ENCODE data around the gene NRCAM.

DNA sequence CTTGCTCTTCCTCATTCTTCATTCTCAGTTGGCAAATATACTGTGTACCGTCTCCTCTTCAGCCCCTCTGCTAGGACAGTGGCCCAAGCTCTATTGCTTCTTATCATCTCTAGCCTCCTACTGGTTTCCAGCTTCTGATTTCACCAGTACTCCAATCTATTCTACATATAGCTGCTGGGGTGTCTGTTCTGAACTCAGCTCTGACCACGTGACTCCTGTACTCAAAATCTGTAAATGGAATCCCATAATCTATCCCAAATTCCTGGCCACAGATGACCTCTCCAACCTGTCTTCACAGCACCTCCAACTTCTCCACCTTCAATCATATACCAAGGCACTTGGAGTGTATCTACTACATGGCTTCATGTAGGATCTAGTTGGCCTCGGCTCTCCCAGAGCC, 152.9 kb downstream of the NRCAM start:
- TF ChIP-seq, protein P1, sequence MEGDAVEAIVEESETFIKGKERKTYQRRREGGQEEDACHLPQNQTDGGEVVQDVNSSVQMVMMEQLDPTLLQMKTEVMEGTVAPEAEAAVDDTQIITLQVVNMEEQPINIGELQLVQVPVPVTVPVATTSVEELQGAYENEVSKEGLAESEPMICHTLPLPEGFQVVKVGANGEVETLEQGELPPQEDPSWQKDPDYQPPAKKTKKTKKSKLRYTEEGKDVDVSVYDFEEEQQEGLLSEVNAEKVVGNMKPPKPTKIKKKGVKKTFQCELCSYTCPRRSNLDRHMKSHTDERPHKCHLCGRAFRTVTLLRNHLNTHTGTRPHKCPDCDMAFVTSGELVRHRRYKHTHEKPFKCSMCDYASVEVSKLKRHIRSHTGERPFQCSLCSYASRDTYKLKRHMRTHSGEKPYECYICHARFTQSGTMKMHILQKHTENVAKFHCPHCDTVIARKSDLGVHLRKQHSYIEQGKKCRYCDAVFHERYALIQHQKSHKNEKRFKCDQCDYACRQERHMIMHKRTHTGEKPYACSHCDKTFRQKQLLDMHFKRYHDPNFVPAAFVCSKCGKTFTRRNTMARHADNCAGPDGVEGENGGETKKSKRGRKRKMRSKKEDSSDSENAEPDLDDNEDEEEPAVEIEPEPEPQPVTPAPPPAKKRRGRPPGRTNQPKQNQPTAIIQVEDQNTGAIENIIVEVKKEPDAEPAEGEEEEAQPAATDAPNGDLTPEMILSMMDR (IDR thresholded peaks at IDR 0.05): no peak
- TF ChIP-seq POLR2A (IDR thresholded peaks at IDR 0.05) (no peak), POLR2AphosphoS5 (IDR thresholded peaks at IDR 0.05; ENCODE audit: insufficient read depth in 1 of 2, low read depth in 1 of 2) (no peak)

Measured in vagina (tissue), 2 donors.